Measurements from ENCODE around the gene NRXN3.

The NRXN3 gene

GRCh38 chr14:78673845-78674244 lies 503.7 kb downstream of the NRXN3 start:
- DNase-seq (ENCODE audit: low spot score) = no peak
- TF ChIP-seq CTCF (IDR thresholded peaks at IDR 0.05; ENCODE audit: extremely low read depth, missing control alignments) = no peak

- TF ChIP-seq CTCF (IDR thresholded peaks at IDR 0.05; ENCODE audit: extremely low read depth, missing control alignments) = no peak
- DNase-seq (ENCODE audit: low spot score) = no peak
These were observed 504.6 kb downstream of the NRXN3 start for GRCh38 chr14:78674820-78675219.

- no peak for DNase-seq (ENCODE audit: low spot score)
- no peak for TF ChIP-seq CTCF (IDR thresholded peaks at IDR 0.05; ENCODE audit: extremely low read depth, missing control alignments)
These were observed 513.0 kb downstream of the NRXN3 start for GRCh38 chr14:78683206-78683605.

GRCh38 chr14:78683981-78684380 lies 513.8 kb downstream of the NRXN3 start:
- no peak for TF ChIP-seq CTCF (IDR thresholded peaks at IDR 0.05; ENCODE audit: extremely low read depth, missing control alignments)
- DNase-seq (ENCODE audit: low spot score) = no peak

- TF ChIP-seq CTCF (IDR thresholded peaks at IDR 0.05; ENCODE audit: extremely low read depth, missing control alignments) = no peak
- DNase-seq (ENCODE audit: low spot score) = no peak
These were observed 518.3 kb downstream of the NRXN3 start for GRCh38 chr14:78688503-78688902.

- TF ChIP-seq CTCF (IDR thresholded peaks at IDR 0.05; ENCODE audit: extremely low read depth, missing control alignments) = no peak
- DNase-seq (ENCODE audit: low spot score) = no peak
These were observed 520.7 kb downstream of the NRXN3 start for GRCh38 chr14:78690836-78691235.

GRCh38 chr14:78697341-78697740 lies 527.2 kb downstream of the NRXN3 start:
- peak; percentile 10 for DNase-seq (ENCODE audit: low spot score)
- TF ChIP-seq CTCF (IDR thresholded peaks at IDR 0.05; ENCODE audit: extremely low read depth, missing control alignments) = no peak

Data from GM20000 (cell line).